ENCODE measurements around the gene SF3B2. TPM values are rescaled to one million over a fixed set of nuclear protein-coding genes. Genes with fewer than 3 reads are reported as not detected.

SF3B2 gene, protein sequence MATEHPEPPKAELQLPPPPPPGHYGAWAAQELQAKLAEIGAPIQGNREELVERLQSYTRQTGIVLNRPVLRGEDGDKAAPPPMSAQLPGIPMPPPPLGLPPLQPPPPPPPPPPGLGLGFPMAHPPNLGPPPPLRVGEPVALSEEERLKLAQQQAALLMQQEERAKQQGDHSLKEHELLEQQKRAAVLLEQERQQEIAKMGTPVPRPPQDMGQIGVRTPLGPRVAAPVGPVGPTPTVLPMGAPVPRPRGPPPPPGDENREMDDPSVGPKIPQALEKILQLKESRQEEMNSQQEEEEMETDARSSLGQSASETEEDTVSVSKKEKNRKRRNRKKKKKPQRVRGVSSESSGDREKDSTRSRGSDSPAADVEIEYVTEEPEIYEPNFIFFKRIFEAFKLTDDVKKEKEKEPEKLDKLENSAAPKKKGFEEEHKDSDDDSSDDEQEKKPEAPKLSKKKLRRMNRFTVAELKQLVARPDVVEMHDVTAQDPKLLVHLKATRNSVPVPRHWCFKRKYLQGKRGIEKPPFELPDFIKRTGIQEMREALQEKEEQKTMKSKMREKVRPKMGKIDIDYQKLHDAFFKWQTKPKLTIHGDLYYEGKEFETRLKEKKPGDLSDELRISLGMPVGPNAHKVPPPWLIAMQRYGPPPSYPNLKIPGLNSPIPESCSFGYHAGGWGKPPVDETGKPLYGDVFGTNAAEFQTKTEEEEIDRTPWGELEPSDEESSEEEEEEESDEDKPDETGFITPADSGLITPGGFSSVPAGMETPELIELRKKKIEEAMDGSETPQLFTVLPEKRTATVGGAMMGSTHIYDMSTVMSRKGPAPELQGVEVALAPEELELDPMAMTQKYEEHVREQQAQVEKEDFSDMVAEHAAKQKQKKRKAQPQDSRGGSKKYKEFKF
- total RNA-seq (108 TPM in 2 replicates), polyA plus RNA-seq (87.7 and 122 TPM in 2 replicates), polyA minus RNA-seq (ENCODE audit: low replicate concordance) (114 and 133 TPM in 2 replicates)
- 147 and 188 TPM in 2 replicates for polyA plus RNA-seq (2012)

DNA sequence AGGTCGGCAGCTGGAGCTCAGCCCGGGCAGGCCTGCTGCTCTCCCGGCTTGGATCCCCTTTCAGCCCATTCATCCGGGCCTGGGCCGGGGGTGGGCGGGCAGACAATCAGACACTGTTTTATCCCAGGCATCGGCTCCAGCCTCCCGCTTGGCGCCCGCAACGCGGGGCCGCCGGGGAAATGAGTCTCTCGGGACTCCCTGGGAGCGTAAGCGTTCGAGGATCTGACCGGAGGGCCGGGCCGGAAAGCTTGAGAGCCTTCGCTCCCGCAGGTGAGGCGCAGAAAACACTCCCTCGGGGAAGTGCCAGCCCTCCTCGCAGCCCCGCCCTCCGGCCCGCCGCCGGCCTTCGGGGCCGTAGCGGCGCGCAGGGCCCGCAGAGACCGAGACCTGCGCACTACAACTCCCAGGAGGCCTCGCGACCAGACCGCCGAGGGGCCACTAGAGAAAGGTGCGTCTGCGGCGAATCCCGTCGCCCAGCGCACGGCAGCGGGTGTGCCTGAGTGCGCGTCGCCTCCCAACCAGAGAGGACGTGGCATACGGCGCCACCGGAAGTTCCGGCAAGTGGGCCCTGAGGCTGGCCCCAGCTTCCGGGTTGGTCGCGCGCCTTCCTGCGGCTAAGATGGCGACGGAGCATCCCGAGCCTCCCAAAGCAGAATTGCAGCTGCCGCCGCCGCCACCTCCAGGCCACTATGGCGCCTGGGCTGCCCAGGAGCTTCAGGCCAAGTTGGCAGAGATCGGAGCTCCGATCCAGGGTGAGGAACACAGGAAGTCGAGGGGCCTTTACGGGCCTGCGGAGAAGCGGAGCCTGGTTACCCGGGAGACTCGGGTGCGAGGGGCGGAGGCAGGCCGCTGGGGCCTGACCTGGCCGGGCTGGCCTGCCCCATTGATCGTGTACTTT lies at the start of gene SF3B2:
Gene SF3B2, plus strand, starts transcription at position 599 of the 898 bp plus-strand sequence. Its CDS starts 21 bp downstream, at position 620.
- Histone ChIP-seq H4K20me1 (ENCODE audit: control insufficient read depth, extremely low read depth, insufficient read depth, low read length) (no peaks in the 10 kb centered on the region), H2AFZ (ENCODE audit: low read length) (peak within 1 kb of the TSS; percentile 87), H3K36me3 (ENCODE audit: control insufficient read depth, insufficient read depth, low read length) (peaks cover 7% of the 10 kb centered on the region), H3K79me2 (ENCODE audit: control insufficient read depth, insufficient read depth, low read length) (peaks cover 29% of the 10 kb centered on the region), H3K4me2 (ENCODE audit: extremely low read depth, insufficient read depth, low read length) (peak within 1 kb of the TSS; percentile 72), H3K4me1 (ENCODE audit: control insufficient read depth, extremely low read depth, insufficient read depth, low read length) (peaks cover 4% of the 10 kb centered on the region), H3K27me3 (ENCODE audit: control insufficient read depth, insufficient read depth, low read length) (peaks cover 3% of the 10 kb centered on the region), H3K9me3 (ENCODE audit: control insufficient read depth, insufficient read depth, low read depth, low read length) (no peaks in the 10 kb centered on the region), H3K4me3 (replicated peaks in 1 of 4; ENCODE audit: control extremely low read depth in 1 of 4, insufficient read depth in 1 of 4, low read depth in 3 of 4, low read length in 4 of 4) (peak within 1 kb of the TSS; percentile 71 to 98 (median 89)), H3K9ac (ENCODE audit: insufficient read depth, low read length) (peak within 1 kb of the TSS; percentile 98), H3K27ac (ENCODE audit: insufficient read depth, low read length) (peak within 1 kb of the TSS; percentile 94)
- peak; percentile 98 to 99 for DNase-seq (ENCODE audit: low read depth in 2 of 2)
- TF ChIP-seq EZH2 (IDR thresholded peaks at IDR 0.05; ENCODE audit: low read length, missing control alignments) = no peak
- TF ChIP-seq, protein P1, sequence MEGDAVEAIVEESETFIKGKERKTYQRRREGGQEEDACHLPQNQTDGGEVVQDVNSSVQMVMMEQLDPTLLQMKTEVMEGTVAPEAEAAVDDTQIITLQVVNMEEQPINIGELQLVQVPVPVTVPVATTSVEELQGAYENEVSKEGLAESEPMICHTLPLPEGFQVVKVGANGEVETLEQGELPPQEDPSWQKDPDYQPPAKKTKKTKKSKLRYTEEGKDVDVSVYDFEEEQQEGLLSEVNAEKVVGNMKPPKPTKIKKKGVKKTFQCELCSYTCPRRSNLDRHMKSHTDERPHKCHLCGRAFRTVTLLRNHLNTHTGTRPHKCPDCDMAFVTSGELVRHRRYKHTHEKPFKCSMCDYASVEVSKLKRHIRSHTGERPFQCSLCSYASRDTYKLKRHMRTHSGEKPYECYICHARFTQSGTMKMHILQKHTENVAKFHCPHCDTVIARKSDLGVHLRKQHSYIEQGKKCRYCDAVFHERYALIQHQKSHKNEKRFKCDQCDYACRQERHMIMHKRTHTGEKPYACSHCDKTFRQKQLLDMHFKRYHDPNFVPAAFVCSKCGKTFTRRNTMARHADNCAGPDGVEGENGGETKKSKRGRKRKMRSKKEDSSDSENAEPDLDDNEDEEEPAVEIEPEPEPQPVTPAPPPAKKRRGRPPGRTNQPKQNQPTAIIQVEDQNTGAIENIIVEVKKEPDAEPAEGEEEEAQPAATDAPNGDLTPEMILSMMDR (conservative IDR thresholded peaks at IDR 0.05 in 1 of 2, IDR thresholded peaks at IDR 0.05 in 1 of 2; ENCODE audit: low read depth in 1 of 2, low read length in 2 of 2) = no peak

- peak overlapping the region; percentile 73 for H3K9ac ChIP-seq (ENCODE audit: insufficient read depth, low read length)
- H3K79me2 ChIP-seq (ENCODE audit: control insufficient read depth, insufficient read depth, low read length) = peaks cover 38% of the 10 kb centered on the region
- no peaks in the 10 kb centered on the region for H4K20me1 ChIP-seq (ENCODE audit: control insufficient read depth, extremely low read depth, insufficient read depth, low read length)
- H3K27ac ChIP-seq (ENCODE audit: insufficient read depth, low read length) = peak overlapping the region; percentile 94
- no peaks in the 10 kb centered on the region for H3K9me3 ChIP-seq (ENCODE audit: control insufficient read depth, insufficient read depth, low read depth, low read length)
- H2AFZ ChIP-seq (ENCODE audit: low read length) = peak overlapping the region; percentile 84
- peaks cover 2% of the 10 kb centered on the region for H3K4me1 ChIP-seq (ENCODE audit: control insufficient read depth, extremely low read depth, insufficient read depth, low read length)
- H3K4me2 ChIP-seq (ENCODE audit: extremely low read depth, insufficient read depth, low read length) = peak overlapping the region; percentile 86
- peak overlapping the region; percentile 64 to 100 (median 89) for H3K4me3 ChIP-seq (replicated peaks in 1 of 4; ENCODE audit: control extremely low read depth in 1 of 4, insufficient read depth in 1 of 4, low read depth in 3 of 4, low read length in 4 of 4)
- no peaks in the 10 kb centered on the region for H3K27me3 ChIP-seq (ENCODE audit: control insufficient read depth, insufficient read depth, low read length)
- DNase-seq (ENCODE audit: low read depth in 2 of 2) = peak; percentile 37 to 51
- TF ChIP-seq, protein P1 (conservative IDR thresholded peaks at IDR 0.05 in 1 of 2, IDR thresholded peaks at IDR 0.05 in 1 of 2; ENCODE audit: low read depth in 1 of 2, low read length in 2 of 2) = peak; percentile 13 to 25
- no peak for TF ChIP-seq EZH2 (IDR thresholded peaks at IDR 0.05; ENCODE audit: low read length, missing control alignments)
- H3K36me3 ChIP-seq (ENCODE audit: control insufficient read depth, insufficient read depth, low read length) = peaks cover 17% of the 10 kb centered on the region
Measured at GRCh38 chr11:66002648-66003225, 49.4 kb upstream of the SF3B2 start.
